GM19455 (cell line): ENCODE results near the gene OGG1.
"Not testable (repeated sequence)": the region's sequence is repeated elsewhere in the genome, so short reads cannot be mapped to it uniquely, and the experiment has no call there.

Source experiments
- ATAC-seq: cut with Tn5 transposase; IDR thresholded peaks from one replicate; pipeline ENCODE4 v1.9.1; 2021; ENCODE audit not compliant: unreplicated experiment

Gene OGG1

DNA sequence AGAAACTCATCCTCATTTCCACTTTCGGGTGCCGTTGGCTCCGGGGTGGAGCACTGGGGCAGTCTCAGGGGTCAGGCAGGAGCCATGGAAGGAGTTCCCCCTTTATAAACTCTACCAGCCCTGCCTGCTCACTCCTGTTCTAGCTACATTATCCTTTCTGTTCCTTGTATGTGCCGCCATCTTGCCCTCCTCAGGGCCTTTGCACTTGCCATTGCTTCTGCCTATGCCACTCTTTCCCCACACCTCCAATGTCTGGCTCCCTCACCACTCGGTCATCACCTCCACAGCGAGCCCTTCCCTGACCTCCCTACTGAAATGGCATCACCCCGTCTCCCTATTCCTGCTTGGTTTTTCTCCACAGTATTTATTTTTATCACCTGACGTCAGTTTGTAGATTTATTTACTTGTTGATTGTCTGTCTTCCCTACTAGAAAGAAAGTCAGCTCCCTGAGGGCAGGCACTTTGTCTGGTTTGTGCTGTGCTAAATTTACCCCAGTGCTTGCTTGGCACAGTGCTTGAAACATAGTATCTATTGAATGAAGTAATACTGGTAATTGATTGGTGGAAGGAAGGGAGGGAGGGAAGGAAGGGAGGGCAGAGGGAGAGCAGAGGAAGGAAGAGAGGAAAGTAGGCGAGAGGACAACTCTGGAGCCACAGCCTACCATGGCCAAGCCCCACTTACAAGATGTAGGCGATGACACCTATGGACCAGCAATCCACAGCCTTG lies 11.2 kb downstream of the OGG1 start:
- no peak for ATAC-seq

GRCh38 chr3:9761919-9762318 lies 12.2 kb downstream of the OGG1 start:
- no peak for ATAC-seq

DNA sequence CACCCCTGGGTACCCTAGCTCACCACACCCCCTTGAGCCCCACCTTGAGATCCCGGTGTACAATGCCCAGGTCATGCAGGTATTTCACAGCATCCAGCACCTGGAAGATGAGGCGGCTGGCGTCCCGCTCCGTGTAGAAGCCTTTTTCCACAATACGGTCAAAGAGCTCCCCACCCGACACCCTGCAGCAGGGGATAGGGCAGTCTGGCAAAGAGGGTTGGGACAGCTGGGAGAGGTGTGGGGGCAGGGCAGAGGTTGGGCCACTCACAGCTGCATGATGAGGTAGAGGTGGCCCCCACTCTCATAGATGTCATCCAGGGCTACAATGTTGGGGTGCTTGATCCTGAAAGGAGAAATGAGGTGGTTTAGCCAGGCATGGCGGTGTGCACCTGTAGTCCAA lies 13.1 kb downstream of the OGG1 start:
- ATAC-seq, result no peak

GRCh38 chr3:9765865-9766264 lies 16.1 kb downstream of the OGG1 start:
- no peak for ATAC-seq

DNA sequence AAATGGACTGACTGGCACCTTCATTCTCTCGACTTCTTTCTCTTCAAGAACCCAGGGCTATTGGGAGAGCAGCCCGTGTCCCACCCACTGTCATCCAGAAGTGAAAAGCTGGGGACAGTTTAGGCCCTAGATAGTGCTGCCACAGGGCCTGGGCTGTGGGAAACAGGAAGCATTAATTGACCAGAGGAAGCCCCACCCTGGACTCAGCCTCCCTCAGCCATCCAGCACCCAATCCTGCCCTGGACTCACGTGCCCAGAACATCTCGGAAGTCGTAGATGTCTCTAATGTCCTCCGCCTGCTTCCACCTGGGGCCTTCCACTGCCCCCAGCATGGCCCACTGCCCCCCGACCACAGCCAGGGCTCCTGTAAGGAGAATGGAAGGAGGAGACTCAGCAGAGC lies 17.7 kb downstream of the OGG1 start:
- ATAC-seq, result no peak

DNA sequence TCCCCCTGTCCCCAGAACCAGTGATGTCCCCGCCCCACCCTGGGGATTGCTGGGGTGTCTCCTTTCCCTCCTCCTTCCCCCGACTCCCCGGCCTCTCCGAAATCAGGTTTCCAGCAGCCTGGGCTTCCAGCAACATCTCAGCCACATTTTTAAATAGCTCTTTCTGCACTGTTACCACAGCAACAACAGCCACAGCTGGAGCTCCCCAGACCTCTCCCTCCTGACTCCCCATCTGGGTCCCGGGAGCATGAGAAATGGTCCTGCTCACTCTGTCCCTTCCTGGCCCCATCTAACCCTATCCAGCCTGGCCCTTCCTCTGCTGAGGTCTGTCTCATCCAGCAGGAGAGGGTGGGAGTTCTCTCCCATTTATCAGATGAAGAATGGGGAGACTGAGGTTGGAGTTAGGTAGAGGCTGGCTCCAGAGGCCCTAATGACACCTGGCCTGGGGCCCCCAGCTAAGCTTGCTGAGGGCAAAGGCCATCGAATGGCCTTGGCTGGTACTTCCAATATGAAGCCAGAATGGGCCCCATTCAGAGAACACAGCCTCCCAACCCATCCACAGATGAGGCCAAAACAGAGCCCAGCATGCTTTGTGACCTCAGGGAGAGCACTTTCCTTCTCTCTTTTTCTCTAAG lies 18.5 kb downstream of the OGG1 start:
- no peak for ATAC-seq

GRCh38 chr3:9769012-9769411 lies 19.3 kb downstream of the OGG1 start:
- ATAC-seq, result no peak

GRCh38 chr3:9769426-9770275 lies 19.9 kb downstream of the OGG1 start, which contains the start of gene CAMK1:
Gene CAMK1, minus strand, starts transcription at chr3:9769947. Its CDS starts 2,198 bp downstream, at chr3:9767749.
- ATAC-seq, result peak; percentile 86

DNA sequence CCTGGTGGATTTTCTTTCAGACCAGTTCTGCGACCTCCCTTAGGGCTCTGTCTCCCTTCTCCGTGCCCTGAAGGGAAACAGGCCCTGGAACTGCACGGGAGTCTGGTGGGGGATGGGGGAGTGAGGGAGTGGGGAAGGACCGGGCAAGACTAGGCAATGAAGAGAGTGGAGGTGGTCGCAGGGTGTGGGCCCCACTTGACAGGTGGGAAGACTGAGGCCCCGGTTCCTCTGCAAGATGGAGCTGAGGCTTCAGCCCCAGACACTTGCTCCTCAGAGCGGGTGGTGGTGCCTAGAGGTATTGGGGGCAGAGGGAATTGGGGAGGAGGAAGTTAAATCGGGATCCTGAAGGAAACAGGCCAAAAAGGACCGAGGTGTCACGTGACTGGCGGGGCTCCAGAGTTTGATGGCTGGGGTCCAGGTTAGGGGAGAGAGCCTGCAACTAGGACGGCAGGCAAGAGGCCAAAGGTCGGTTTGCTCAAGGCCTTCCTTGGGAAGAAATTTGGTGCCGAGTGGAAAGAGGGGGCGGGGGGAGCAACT lies 20.6 kb downstream of the OGG1 start:
- ATAC-seq, result no peak

DNA sequence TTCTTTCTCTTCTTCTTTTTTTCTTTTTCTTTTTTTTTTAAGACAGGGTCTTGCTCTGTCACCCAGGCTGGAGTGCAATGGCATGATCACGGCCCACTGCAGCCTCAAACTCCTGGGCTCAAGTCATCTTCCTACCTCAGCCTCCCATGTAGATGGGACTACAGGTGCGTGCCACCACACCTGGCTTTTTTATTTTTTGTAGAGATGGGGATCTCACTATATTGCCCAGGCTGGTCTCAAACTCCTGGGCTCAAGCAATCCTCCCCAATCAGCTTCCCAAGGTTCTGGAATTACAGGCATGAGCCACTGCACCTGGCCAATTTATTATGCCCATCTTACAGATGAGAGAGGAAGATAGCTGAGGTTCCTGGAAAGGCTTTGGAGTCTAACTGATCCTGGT lies 21.3 kb downstream of the OGG1 start:
- not testable (repeated sequence) for ATAC-seq

DNA sequence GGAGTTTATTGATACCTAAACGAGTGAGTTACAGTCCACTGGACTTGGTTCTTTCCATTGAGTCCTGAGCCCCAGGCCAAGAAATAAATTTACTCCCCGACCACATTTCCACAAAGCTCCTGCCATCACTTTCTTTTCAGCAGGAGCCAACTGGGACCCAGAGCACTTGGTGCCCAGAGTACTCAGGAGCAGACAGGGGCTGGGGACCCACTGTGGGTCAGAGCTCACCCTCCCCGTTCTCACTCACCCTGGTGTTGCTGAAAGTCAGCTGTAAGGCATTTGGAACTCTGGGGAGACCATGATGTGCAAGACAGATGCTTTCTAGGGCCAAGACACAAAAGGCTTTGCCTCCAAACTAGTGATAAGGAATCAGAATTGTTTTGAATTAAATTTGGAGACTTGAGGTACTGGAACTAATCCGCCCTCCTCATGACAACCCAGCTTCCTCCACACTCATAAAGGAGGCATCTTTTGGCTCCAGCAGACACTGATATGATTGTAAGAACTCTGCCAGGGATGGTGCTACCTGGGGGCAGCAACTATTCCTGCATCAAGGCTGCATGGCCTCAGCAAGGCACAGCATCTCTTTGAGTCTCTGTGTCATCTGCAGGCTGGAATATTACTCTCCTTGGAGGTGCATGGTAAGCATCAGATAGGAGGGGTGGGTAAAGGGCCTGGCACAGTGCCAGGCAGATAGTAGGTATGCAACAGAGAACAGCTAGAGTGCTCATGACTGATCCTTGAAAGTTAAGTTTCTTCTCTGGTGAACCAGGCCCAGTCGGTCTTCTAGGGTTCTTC lies 27.3 kb downstream of the OGG1 start:
- no peak for ATAC-seq

DNA sequence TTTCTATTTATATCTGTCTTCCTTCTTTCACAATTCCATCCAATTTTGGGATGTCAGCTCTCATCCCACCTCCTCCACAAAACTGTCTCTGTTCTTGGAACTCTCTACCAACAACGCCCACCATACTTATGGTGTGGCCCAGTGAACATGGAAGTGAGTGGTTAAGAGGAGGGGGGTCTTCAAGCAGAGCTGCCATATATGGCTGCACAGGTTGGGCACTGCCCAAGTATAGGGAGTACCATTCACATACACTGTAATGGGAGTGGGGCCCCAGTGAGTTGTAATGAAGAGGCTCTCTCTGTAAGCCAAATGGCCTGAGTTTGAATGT lies 27.9 kb downstream of the OGG1 start:
- no peak for ATAC-seq

DNA sequence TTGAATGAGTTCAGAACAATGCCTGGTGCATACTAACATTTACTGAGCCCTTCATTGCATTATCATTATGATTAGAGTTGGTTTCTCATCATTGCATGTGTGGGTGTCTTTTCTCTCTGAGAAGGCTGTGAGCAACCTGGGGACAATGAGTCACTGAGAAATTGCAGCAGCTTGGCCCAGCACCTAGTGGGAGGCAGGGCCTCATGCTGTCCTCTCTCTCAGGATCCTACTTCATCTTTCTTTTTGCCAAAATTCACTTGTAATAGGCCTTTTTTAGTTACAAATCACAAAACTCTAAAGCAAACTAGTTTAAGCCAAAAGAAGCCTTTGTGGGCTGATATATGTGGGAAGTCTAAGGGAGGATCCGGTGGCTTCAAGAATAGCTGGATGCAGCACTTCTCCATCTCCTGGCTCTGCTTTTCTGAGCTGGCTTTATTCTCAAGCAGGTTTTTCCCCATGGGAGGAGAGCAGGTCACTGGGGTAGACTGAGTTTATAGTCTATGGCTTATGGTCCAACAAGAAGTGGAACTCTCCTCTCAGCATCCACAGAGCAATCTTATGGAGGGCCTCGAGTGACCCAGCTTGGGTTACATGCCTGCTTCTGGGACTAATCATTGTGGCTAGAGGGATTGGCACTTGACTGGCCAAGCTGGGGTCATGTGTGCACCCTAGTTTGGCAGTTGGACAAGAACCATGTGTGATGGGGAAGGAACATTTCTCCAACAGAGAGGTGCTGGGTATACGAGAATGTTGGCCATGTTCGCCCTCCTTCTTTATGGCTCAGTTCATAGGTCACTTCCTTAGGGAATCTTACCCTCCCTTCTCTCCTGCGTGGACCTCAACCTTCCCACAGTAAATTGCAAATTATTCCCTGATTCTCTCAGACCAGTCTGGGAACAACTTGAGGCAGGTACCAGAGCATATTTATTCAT lies 28.7 kb downstream of the OGG1 start:
- ATAC-seq, result no peak

GRCh38 chr3:9779075-9779593 lies 29.4 kb downstream of the OGG1 start:
- no peak for ATAC-seq

DNA sequence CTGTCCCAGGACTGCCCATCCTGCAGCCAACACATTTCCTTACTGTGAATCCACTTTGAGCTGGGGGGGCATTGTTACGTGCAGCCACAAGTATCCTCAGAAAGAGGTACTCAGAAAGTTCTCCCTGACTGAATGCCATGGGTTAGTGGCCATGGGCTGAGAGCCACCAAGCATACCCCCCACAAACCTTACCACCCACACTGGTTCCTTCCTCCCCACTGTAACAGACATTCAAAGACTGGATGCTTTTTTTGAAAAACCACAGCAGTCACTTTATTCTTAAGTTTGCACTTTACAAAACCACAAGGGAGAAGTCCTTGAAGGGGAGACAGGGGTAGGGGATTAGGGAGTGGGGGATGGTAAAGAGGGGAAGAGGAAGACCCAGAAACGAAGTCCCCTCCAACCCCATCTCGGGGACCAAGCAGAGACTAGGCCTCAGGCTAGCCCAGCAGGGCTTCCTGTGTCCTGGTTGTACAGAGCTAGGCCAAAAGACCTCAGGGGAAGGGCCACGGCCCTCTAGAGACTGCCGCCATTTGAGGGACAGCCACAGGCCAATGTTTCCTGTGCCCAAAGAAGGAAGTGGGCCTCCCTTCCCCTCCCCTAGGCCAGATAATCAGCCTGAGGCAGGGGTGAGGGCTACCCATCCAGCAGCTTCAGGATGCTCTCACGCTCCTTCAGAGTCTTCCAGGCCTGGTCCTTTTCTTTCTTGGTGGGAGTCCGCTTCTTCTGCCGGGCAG lies 30.1 kb downstream of the OGG1 start:
- no peak for ATAC-seq

GRCh38 chr3:9780458-9780812 lies 30.7 kb downstream of the OGG1 start:
- ATAC-seq, result no peak

- no peak for ATAC-seq
These were observed 31.2 kb downstream of the OGG1 start for GRCh38 chr3:9780910-9781309.

DNA sequence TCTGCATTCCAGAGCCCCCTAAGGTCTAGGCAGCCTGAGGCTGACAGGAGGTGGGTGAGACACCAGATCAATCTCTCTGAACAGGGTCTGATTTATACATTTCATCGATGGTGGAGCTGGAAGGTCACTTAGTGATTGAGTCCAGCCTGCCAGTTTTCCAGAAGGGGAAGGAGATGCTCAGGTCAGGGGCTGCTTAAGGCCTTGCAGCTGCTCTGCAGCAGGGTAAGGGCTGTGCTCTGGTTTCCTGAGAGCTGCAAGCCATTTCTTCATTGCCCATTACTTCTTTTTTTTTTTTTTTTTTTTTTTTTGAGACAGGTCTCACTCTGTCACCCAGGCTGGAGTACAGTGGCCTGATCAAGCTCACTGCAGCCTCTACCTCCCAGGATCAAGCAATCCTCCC lies 31.8 kb downstream of the OGG1 start:
- ATAC-seq, result no peak

- no peak for ATAC-seq
These were observed 32.3 kb downstream of the OGG1 start for GRCh38 chr3:9781978-9782603.
